Endothelial cell of umbilical vein (primary cell): ENCODE results near the gene FAM120A. TPM values are rescaled to one million over a fixed set of nuclear protein-coding genes. Genes with fewer than 3 reads are reported as not detected.

Experiments
- BruUV-seq: library from RNA; stranded (reverse); fragments of 400-500 nt; replicated peaks from 2 replicates; lab custom pipeline; 2021; lab: Mats Ljungman, UMichigan
- CTCF ChIA-PET: fragments of 300-600, 350-600 bp; sonication (Branson Sonifier 250); formaldehyde crosslinking; loops from one replicate; lab custom pipeline; 2021; ENCODE audit warnings: antibody characterized with exemption, inconsistent platforms; lab: Charles Lee
- POLR2A ChIA-PET: fragments of 300-600, 350-600 bp; sonication (Branson Sonifier 250); formaldehyde crosslinking; loops from one replicate; lab custom pipeline; 2021; ENCODE audit warnings: antibody characterized with exemption, inconsistent platforms; lab: Charles Lee
- DNase-seq: peaks from one replicate; pipeline ENCODE4 v3.0.0-alpha.2; 2011; ENCODE audit warnings: low read depth, low spot score
- FAIRE-seq: peaks from 2 replicates; lab custom pipeline; 2011; peaks lifted over from hg19 to GRCh38; lab: Jason Lieb, UNC
- H2AFZ ChIP-seq: 2 replicates; pipeline ENCODE4 v1.6.0; 2012; ENCODE audit warnings: low read depth, low read length, control low read depth, inconsistent platforms
- H3K27ac ChIP-seq: 2 replicates; pipeline ENCODE4 v1.5.1; 2011; ENCODE audit warnings: low read depth, mild to moderate bottlenecking, control low read depth, low read length, moderate library complexity; ENCODE audit not compliant: insufficient read depth
- H3K27me3 ChIP-seq, 2 experiments: 2 replicates each; pipeline versions ENCODE4 v1.6.0 to v1.6.1; 2011; ENCODE audit warnings: low read length in 2 of 2, mixed read lengths in 1 of 2; ENCODE audit not compliant: control insufficient read depth in 2 of 2, insufficient read depth in 2 of 2
- H3K36me3 ChIP-seq, 2 experiments: 2 replicates in 1 of 2; 3 replicates in 1 of 2; pipeline ENCODE4 v1.5.1; 2011; ENCODE audit warnings: low read length in 2 of 2, mild to moderate bottlenecking in 1 of 2, moderate library complexity in 1 of 2; ENCODE audit not compliant: control insufficient read depth in 2 of 2, insufficient read depth in 2 of 2; ENCODE audit errors: extremely low read depth in 1 of 2
- H3K4me1 ChIP-seq: 3 replicates; pipeline ENCODE4 v1.5.1; 2011; ENCODE audit warnings: mild to moderate bottlenecking, low read length; ENCODE audit not compliant: control insufficient read depth, insufficient read depth; ENCODE audit errors: extremely low read depth
- H3K4me2 ChIP-seq: 2 replicates; pipeline ENCODE4 v1.6.1; 2011; ENCODE audit warnings: low read length, control low read depth, mixed read lengths; ENCODE audit not compliant: insufficient read depth
- H3K4me3 ChIP-seq, 3 experiments: fragments of 200-600 bp in 1 of 3; sonication (generic), shearing (Covaris generic) in 1 of 3; replicated peaks in 1 of 3; 2 replicates each; pipeline ENCODE4 v1.5.1; 2011 to 2016; ENCODE audit warnings: control low read depth in 3 of 3, low read length in 3 of 3, mild to moderate bottlenecking in 2 of 3, inconsistent platforms in 1 of 3, low read depth in 1 of 3, moderate library complexity in 1 of 3; ENCODE audit not compliant: insufficient read depth in 1 of 3
- H3K79me2 ChIP-seq: 2 replicates; pipeline ENCODE4 v1.6.0; 2012; ENCODE audit warnings: low read length, inconsistent platforms; ENCODE audit not compliant: control insufficient read depth, insufficient read depth
- H3K9ac ChIP-seq: replicated peaks from 2 replicates; pipeline ENCODE3; 2011; ENCODE audit warnings: low read length, control low read depth; ENCODE audit not compliant: insufficient read depth; ENCODE audit errors: extremely low read depth
- H3K9me1 ChIP-seq: replicated peaks from 3 replicates; pipeline ENCODE4 v1.6.0; 2011; ENCODE audit warnings: mild to moderate bottlenecking, low read length; ENCODE audit not compliant: control insufficient read depth, insufficient read depth; ENCODE audit errors: extremely low read depth
- H3K9me3 ChIP-seq: replicated peaks from 2 replicates; pipeline ENCODE4 v1.5.1; 2012; ENCODE audit warnings: low read length, inconsistent platforms; ENCODE audit not compliant: control insufficient read depth, insufficient read depth
- H4K20me1 ChIP-seq: replicated peaks from 2 replicates; pipeline ENCODE3; 2011; ENCODE audit warnings: mild to moderate bottlenecking, low read length; ENCODE audit not compliant: control insufficient read depth, insufficient read depth; ENCODE audit errors: extremely low read depth
- EZH2 ChIP-seq: IDR thresholded peaks from 2 replicates; pipeline ENCODE4 v1.6.1; 2012; ENCODE audit warnings: borderline replicate concordance, low read depth, mild to moderate bottlenecking, moderate library complexity, low read length, inconsistent platforms; ENCODE audit not compliant: severe bottlenecking
- FOS ChIP-seq: IDR thresholded peaks from 2 replicates; pipeline ENCODE4 v1.6.1; 2011; ENCODE audit warnings: mild to moderate bottlenecking, low read length, moderate library complexity, borderline replicate concordance; ENCODE audit not compliant: insufficient read depth
- GATA2 ChIP-seq: IDR thresholded peaks from 2 replicates; pipeline ENCODE4 v1.7.0; 2011; ENCODE audit warnings: low read depth, mild to moderate bottlenecking, moderate library complexity, mixed read lengths, low read length; ENCODE audit not compliant: insufficient read length, insufficient read depth
- JUN ChIP-seq: IDR thresholded peaks from 2 replicates; pipeline ENCODE4 v1.6.1; 2011; ENCODE audit warnings: borderline replicate concordance, low read depth; ENCODE audit not compliant: insufficient read length, insufficient read depth
- MYC ChIP-seq: IDR thresholded peaks from one replicate; pipeline ENCODE4 v1.6.1; 2011; ENCODE audit warnings: mild to moderate bottlenecking, low read depth, low read length
- POLR2A ChIP-seq: IDR thresholded peaks from 2 replicates; pipeline ENCODE4 v1.6.1; 2012; ENCODE audit warnings: low read depth, mild to moderate bottlenecking, control low read depth, low read length
- POLR2AphosphoS5 ChIP-seq: IDR thresholded peaks from 2 replicates; pipeline ENCODE4 v1.6.1; 2012; ENCODE audit warnings: low read depth, mild to moderate bottlenecking, control low read depth, low read length, moderate library complexity; ENCODE audit not compliant: insufficient read depth
- dilution Hi-C: fragments of 300-500 bp; cut with MboI; formaldehyde crosslinking; loops from one replicate; pipeline ENCODE4 v1.15.0; 2019; ENCODE audit warnings: low sequenced_read_pairs; ENCODE audit not compliant: extremely low pct_ligation_motif_present
- intact Hi-C: fragments of 100-400 bp; cut with micrococcal nuclease; formaldehyde crosslinking; loops from one replicate; pipeline ENCODE4 v1.10.0; 2022
- polyA plus RNA-seq, 4 experiments: library from polyadenylated mRNA; depleted of rRNA in 3 of 4; stranded (reverse) in 3 of 4; unstranded in 1 of 4; fragments of >200 nt; gene quantifications; 2 replicates each; pipeline versions ENCODE4 v1.2.1 to v1.2.3, GENCODE V29; 2011 to 2012; ENCODE audit warnings: missing spikeins in 1 of 4
- total RNA-seq: library from RNA; stranded (reverse); gene quantifications from 2 replicates; pipeline ENCODE4 v1.2.3, GENCODE V29; 2021
- TF ChIP-seq, protein P1 (sequence below): IDR thresholded peaks from 2 replicates; pipeline ENCODE4 v1.6.1; 2011; ENCODE audit not compliant: insufficient read depth, insufficient read length
- TF ChIP-seq, protein P2 (sequence below), 2 donors: IDR thresholded peaks; 1 replicate in 1 of 2; 2 replicates in 1 of 2; pipeline ENCODE4 v1.5.1; 2011; ENCODE audit warnings: low read length in 2 of 2, mild to moderate bottlenecking in 2 of 2, moderate library complexity in 2 of 2, control low read depth in 1 of 2, inconsistent platforms in 1 of 2, low read depth in 1 of 2; ENCODE audit not compliant: insufficient read depth in 1 of 2; ENCODE audit errors: extremely low read depth in 1 of 2

FAM120A gene
- total and polyA plus RNA-seq, 2 donors (not counting 3 experiments of a cell fraction or from before 2014, with no cell fraction given), result 66.8 to 126 TPM

DNA sequence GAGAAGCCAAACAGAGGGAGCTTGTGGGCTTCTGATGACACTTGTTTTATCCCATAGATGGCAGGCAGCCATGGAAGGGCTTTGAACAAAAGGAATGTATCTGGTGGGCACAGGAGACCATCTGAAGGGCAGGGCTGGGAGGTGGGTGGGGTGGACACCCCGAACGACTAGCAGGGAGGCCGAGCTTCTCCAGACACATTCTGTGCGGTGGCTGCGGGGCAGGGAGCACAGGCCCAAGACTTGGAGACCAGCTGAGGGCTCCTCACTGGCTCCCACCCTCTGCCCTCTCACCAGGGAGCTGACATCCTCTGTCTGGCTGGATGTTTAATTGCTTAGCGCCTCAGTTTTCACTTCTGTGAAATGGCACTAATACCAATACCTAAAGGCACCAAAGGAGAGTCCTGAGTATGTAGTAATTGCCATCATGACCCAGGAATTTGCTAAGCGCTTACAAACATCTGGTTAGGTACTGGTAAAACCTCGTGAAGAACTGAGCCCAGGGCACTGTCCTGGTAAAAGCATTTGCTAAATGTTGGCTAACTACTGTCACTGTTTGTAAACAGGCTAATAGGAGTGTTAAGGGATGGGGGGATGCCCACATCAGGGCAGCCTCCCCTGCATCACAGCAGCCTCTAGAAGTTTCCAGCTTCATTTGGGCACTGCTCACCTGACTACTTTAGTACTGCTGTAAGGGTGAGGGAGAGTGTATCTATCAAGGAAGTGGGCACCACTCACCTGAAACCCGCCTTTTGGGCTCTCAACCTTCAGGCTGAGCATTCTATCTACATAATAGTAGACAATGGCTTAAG, 122.8 kb downstream of the FAM120A start:
- TF ChIP-seq FOS (no peak), GATA2 (no peak), JUN (no peak), MYC (no peak), EZH2 (no peak), POLR2AphosphoS5 (no peak), POLR2A (no peak)
- TF ChIP-seq, protein P1, sequence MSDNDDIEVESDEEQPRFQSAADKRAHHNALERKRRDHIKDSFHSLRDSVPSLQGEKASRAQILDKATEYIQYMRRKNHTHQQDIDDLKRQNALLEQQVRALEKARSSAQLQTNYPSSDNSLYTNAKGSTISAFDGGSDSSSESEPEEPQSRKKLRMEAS, result no peak
- TF ChIP-seq, protein P2, sequence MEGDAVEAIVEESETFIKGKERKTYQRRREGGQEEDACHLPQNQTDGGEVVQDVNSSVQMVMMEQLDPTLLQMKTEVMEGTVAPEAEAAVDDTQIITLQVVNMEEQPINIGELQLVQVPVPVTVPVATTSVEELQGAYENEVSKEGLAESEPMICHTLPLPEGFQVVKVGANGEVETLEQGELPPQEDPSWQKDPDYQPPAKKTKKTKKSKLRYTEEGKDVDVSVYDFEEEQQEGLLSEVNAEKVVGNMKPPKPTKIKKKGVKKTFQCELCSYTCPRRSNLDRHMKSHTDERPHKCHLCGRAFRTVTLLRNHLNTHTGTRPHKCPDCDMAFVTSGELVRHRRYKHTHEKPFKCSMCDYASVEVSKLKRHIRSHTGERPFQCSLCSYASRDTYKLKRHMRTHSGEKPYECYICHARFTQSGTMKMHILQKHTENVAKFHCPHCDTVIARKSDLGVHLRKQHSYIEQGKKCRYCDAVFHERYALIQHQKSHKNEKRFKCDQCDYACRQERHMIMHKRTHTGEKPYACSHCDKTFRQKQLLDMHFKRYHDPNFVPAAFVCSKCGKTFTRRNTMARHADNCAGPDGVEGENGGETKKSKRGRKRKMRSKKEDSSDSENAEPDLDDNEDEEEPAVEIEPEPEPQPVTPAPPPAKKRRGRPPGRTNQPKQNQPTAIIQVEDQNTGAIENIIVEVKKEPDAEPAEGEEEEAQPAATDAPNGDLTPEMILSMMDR (IDR thresholded peaks at IDR 0.05; ENCODE audit: extremely low read depth in 1 of 2, insufficient read depth in 1 of 2, low read depth in 1 of 2, low read length in 2 of 2), result no peak
- no peaks in the 10 kb centered on the region for H4K20me1 ChIP-seq
- no peak overlapping the region for H3K27ac ChIP-seq
- H3K36me3 ChIP-seq, result no peaks in the 10 kb centered on the region
- FAIRE-seq (no peak), DNase-seq (no peak)
- no peaks in the 10 kb centered on the region for H3K9me3 ChIP-seq
- H3K27me3 ChIP-seq, result no peaks in the 10 kb centered on the region
- dilution Hi-C loops (no loop called here), intact Hi-C loops (loop anchor here (2.0 kb wide), 1 partner anchor 121 kb away; the partner anchor contains the start of gene FAM120AOS)
- ChIA-PET POLR2A (no interaction called here), CTCF (interaction anchor here (2.4 kb wide), 1 partner anchor 8 kb away, joined by 25 read pairs; no protein-coding TSS in a partner anchor)
- peaks cover 11% of the 10 kb centered on the region for H3K79me2 ChIP-seq
- no TSS peak for BruUV-seq
- no peak overlapping the region for H3K4me3 ChIP-seq
- no peak overlapping the region for H2AFZ ChIP-seq
- H3K9me1 ChIP-seq, result no peaks in the 10 kb centered on the region
- H3K9ac ChIP-seq, result no peak overlapping the region
- peaks cover 7% of the 10 kb centered on the region for H3K4me1 ChIP-seq
- H3K4me2 ChIP-seq, result no peak overlapping the region
